Measurements from ENCODE around the gene NFIA. TPM values are rescaled to one million over a fixed set of nuclear protein-coding genes. Genes with fewer than 3 reads are reported as not detected.

NFIA gene
- total RNA-seq, 1 experiment from 2014 or later = 65.4 TPM

- intact Hi-C loops (cut with micrococcal nuclease; ENCODE audit: unreplicated experiment) = no loop called here
These were observed 352.9 kb downstream of the NFIA start for GRCh38 chr1:61435226-61435625.

GRCh38 chr1:61436016-61436415 is 353.7 kb downstream of the NFIA start:
- BruUV-seq (replicated peaks) = no TSS peak
- intact Hi-C loops (cut with micrococcal nuclease; ENCODE audit: unreplicated experiment) = no loop called here
- Histone ChIP-seq H3K36me3 (ENCODE audit: insufficient read depth, low read length, poor library complexity, severe bottlenecking) (peaks cover 3% of the 10 kb centered on the region), H3K9me3 (ENCODE audit: low read depth, low read length, poor library complexity, severe bottlenecking) (no peaks in the 10 kb centered on the region), H3K4me1 (ENCODE audit: insufficient read depth, low read length, poor library complexity, severe bottlenecking) (peaks cover 8% of the 10 kb centered on the region), H3K27ac (ENCODE audit: low read depth, low read length, poor library complexity, severe bottlenecking) (no peak overlapping the region), H3K27me3 (replicated peaks; ENCODE audit: insufficient read depth, low read depth, low read length, poor library complexity) (no peaks in the 10 kb centered on the region), H3K4me3 (ENCODE audit: low read depth, low read length, poor library complexity, severe bottlenecking) (no peak overlapping the region)
- ChIA-PET CTCF (no interaction called here), POLR2A (ENCODE audit: low non-redundant PET) (no interaction called here)
- peak; percentile 50 for TF ChIP-seq CTCF (conservative IDR thresholded peaks at IDR 0.05; ENCODE audit: low read depth, low read length)
- TF ChIP-seq EZH2 (IDR thresholded peaks at IDR 0.05; ENCODE audit: borderline replicate concordance, low read depth, low read length, poor library complexity, severe bottlenecking) = no peak
- no peak for DNase-seq (ENCODE audit: low spot score)

More at GRCh38 chr1:61435226-61435625, 352.9 kb downstream of the NFIA start:
- no TSS peak for BruUV-seq (replicated peaks)
- CTCF ChIA-PET = no interaction called here
- Histone ChIP-seq H3K27ac (ENCODE audit: low read depth, low read length, poor library complexity, severe bottlenecking) (no peak overlapping the region), H3K4me1 (ENCODE audit: insufficient read depth, low read length, poor library complexity, severe bottlenecking) (peaks cover 4% of the 10 kb centered on the region), H3K27me3 (replicated peaks; ENCODE audit: insufficient read depth, low read depth, low read length, poor library complexity) (no peaks in the 10 kb centered on the region), H3K4me3 (ENCODE audit: low read depth, low read length, poor library complexity, severe bottlenecking) (no peak overlapping the region), H3K36me3 (ENCODE audit: insufficient read depth, low read length, poor library complexity, severe bottlenecking) (no peaks in the 10 kb centered on the region), H3K9me3 (ENCODE audit: low read depth, low read length, poor library complexity, severe bottlenecking) (no peaks in the 10 kb centered on the region)
- POLR2A ChIA-PET (ENCODE audit: low non-redundant PET) = no interaction called here
- DNase-seq (ENCODE audit: low spot score) = no peak
- TF ChIP-seq EZH2 (IDR thresholded peaks at IDR 0.05; ENCODE audit: borderline replicate concordance, low read depth, low read length, poor library complexity, severe bottlenecking) (no peak), CTCF (conservative IDR thresholded peaks at IDR 0.05; ENCODE audit: low read depth, low read length) (no peak)

GRCh38 chr1:61436491-61437120 is 354.2 kb downstream of the NFIA start:
- no peaks in the 10 kb centered on the region for H3K27me3 ChIP-seq (replicated peaks; ENCODE audit: insufficient read depth, low read depth, low read length, poor library complexity)
- ChIA-PET POLR2A (ENCODE audit: low non-redundant PET) (no interaction called here), CTCF (interaction anchor here (0.6 kb wide), 1 partner anchor 387 kb away, joined by 4 read pairs; no protein-coding TSS in a partner anchor)
- H3K9me3 ChIP-seq (ENCODE audit: low read depth, low read length, poor library complexity, severe bottlenecking) = no peaks in the 10 kb centered on the region
- no peak for DNase-seq (ENCODE audit: low spot score)
- peaks cover 14% of the 10 kb centered on the region for H3K4me1 ChIP-seq (ENCODE audit: insufficient read depth, low read length, poor library complexity, severe bottlenecking)
- no peak overlapping the region for H3K27ac ChIP-seq (ENCODE audit: low read depth, low read length, poor library complexity, severe bottlenecking)
- no peak overlapping the region for H3K4me3 ChIP-seq (ENCODE audit: low read depth, low read length, poor library complexity, severe bottlenecking)
- intact Hi-C loops (cut with micrococcal nuclease; ENCODE audit: unreplicated experiment) = no loop called here
- peaks cover 3% of the 10 kb centered on the region for H3K36me3 ChIP-seq (ENCODE audit: insufficient read depth, low read length, poor library complexity, severe bottlenecking)
- no peak for TF ChIP-seq CTCF (conservative IDR thresholded peaks at IDR 0.05; ENCODE audit: low read depth, low read length)
- TF ChIP-seq EZH2 (IDR thresholded peaks at IDR 0.05; ENCODE audit: borderline replicate concordance, low read depth, low read length, poor library complexity, severe bottlenecking) = no peak
- BruUV-seq (replicated peaks) = no TSS peak
